ENCODE data around the gene SRGAP1. TPM values are rescaled to one million over a fixed set of nuclear protein-coding genes. Genes with fewer than 3 reads are reported as not detected.

The SRGAP1 gene
- total and polyA plus RNA-seq, 9 of the 15 experiments (the other 6 are each of a cell fraction or from before 2014, with no cell fraction given) = 0.01 to 0.13 (median 0.04) TPM; not detected in 3

GRCh38 chr12:63982604-63983295 is 138.2 kb downstream of the SRGAP1 start:
- Histone ChIP-seq H3K36me3 (ENCODE audit: control insufficient read depth, insufficient read depth, low read length) (no peaks in the 10 kb centered on the region), H3K79me2 (ENCODE audit: control insufficient read depth, insufficient read depth, low read length) (no peaks in the 10 kb centered on the region), H3K4me1 (replicated peaks in 1 of 2; ENCODE audit: control insufficient read depth in 2 of 2, insufficient read depth in 2 of 2, low read length in 2 of 2) (no peaks in the 10 kb centered on the region), H3K9me1 (ENCODE audit: control insufficient read depth, insufficient read depth, low read length) (no peaks in the 10 kb centered on the region), H2AFZ (ENCODE audit: low read depth, low read length) (no peak overlapping the region), H3K4me2 (ENCODE audit: insufficient read depth, low read length) (no peak overlapping the region), H3K9ac (ENCODE audit: insufficient read depth in 1 of 2, low read depth in 2 of 2, low read length in 2 of 2) (no peak overlapping the region), H4K20me1 (replicated peaks; ENCODE audit: control insufficient read depth, insufficient read depth, low read length) (no peaks in the 10 kb centered on the region), H3K9me3 (replicated peaks; ENCODE audit: control insufficient read depth, insufficient read depth, low read depth, low read length) (no peaks in the 10 kb centered on the region), H3K27ac (ENCODE audit: extremely low read depth, low read depth, low read length) (no peak overlapping the region), H3K27me3 (ENCODE audit: control insufficient read depth in 2 of 2, insufficient read depth in 2 of 2, low read length in 2 of 2) (peaks cover 0 to 4% of the 10 kb centered on the region in 2 experiments; a peak in 1 of 5 replicates), H3K4me3 (no peak overlapping the region)
- ChIA-PET POLR2A (no interaction called here), CTCF (ENCODE audit: low intra/inter-chr PET ratio) (no interaction called here)
- in situ Hi-C loops (cut with MboI) (no loop called here), intact Hi-C loops (cut with micrococcal nuclease) (no loop called here)
- BruUV-seq (replicated peaks) = no TSS peak
- WGBS (ENCODE audit: insufficient coverage, low coverage, missing lambda C conversion rate) = 0% methylated on average over 4 of the region's 4 CpGs
- DNase-seq (ENCODE audit: extremely low read depth in 1 of 4, low spot score in 3 of 4) (no peak), ATAC-seq (no peak), FAIRE-seq (no peak)
- TF ChIP-seq E2F5 (CRISPR knock-in tag; IDR thresholded peaks at IDR 0.05) (no peak), PYGO2 (tag; IDR thresholded peaks at IDR 0.05) (no peak), CSDE1 (IDR thresholded peaks at IDR 0.05) (no peak), ZNF408 (CRISPR knock-in tag; IDR thresholded peaks at IDR 0.05; ENCODE audit: low read depth) (no peak), CCAR2 (IDR thresholded peaks at IDR 0.05; ENCODE audit: low read depth, low read length) (no peak), ZNF830 (CRISPR knock-in tag; IDR thresholded peaks at IDR 0.05) (no peak), ATF2 (CRISPR knock-in tag; IDR thresholded peaks at IDR 0.05) (no peak), BRF2 (IDR thresholded peaks at IDR 0.05; ENCODE audit: borderline replicate concordance, insufficient read depth, insufficient read length) (no peak), KLF16 (IDR thresholded peaks at IDR 0.05) (no peak), SNIP1 (IDR thresholded peaks at IDR 0.05; ENCODE audit: low read depth) (no peak), KAT2B (IDR thresholded peaks at IDR 0.05; ENCODE audit: low read depth, low read length) (no peak), JUN (IDR thresholded peaks at IDR 0.05; ENCODE audit: borderline replicate concordance, low read depth, low read length) (no peak), JUN (CRISPR knock-in tag; IDR thresholded peaks at IDR 0.05; ENCODE audit: borderline replicate concordance) (no peak), NR2F6 (CRISPR knock-in tag; IDR thresholded peaks at IDR 0.05) (no peak)
- TF ChIP-seq, protein P1, sequence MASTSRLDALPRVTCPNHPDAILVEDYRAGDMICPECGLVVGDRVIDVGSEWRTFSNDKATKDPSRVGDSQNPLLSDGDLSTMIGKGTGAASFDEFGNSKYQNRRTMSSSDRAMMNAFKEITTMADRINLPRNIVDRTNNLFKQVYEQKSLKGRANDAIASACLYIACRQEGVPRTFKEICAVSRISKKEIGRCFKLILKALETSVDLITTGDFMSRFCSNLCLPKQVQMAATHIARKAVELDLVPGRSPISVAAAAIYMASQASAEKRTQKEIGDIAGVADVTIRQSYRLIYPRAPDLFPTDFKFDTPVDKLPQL (IDR thresholded peaks at IDR 0.05; ENCODE audit: extremely low read depth, insufficient read length) = no peak
- TF ChIP-seq, protein P2, sequence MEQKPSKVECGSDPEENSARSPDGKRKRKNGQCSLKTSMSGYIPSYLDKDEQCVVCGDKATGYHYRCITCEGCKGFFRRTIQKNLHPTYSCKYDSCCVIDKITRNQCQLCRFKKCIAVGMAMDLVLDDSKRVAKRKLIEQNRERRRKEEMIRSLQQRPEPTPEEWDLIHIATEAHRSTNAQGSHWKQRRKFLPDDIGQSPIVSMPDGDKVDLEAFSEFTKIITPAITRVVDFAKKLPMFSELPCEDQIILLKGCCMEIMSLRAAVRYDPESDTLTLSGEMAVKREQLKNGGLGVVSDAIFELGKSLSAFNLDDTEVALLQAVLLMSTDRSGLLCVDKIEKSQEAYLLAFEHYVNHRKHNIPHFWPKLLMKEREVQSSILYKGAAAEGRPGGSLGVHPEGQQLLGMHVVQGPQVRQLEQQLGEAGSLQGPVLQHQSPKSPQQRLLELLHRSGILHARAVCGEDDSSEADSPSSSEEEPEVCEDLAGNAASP (IDR thresholded peaks at IDR 0.05) = no peak

All from K562 (cell line).